Stimulated activated CD4-positive, alpha-beta T cell treated with anti-CD3 and anti-CD28 coated beads, Interleukin-4, amount 100 ng/mL, for 4 hours (primary cell): ENCODE results near the gene SNAPC4.
A peak's percentile ranks its signal among the peaks of the same experiment; 100 is the strongest.
"Not testable (repeated sequence)": the region's sequence is repeated elsewhere in the genome, so short reads cannot be mapped to it uniquely, and the experiment has no call there.

Source experiments
- DNase-seq, 2 experiments: peaks; one replicate each; pipeline ENCODE4 v3.0.0-alpha.2; 2020

Gene SNAPC4

GRCh38 chr9:136405904-136406303 lies 5.9 kb upstream of the SNAPC4 start:
- not testable (repeated sequence) for DNase-seq

- DNase-seq = no peak
Observed at GRCh38 chr9:136405481-136405880, 5.5 kb upstream of the SNAPC4 start.

- DNase-seq = no peak
Observed at GRCh38 chr9:136404801-136405136, 4.8 kb upstream of the SNAPC4 start.

GRCh38 chr9:136403915-136404800 lies 4.2 kb upstream of the SNAPC4 start:
- peak; percentile 40 to 45 for DNase-seq

GRCh38 chr9:136403538-136403914 lies 3.6 kb upstream of the SNAPC4 start:
- DNase-seq = peak; percentile 64 to 86

GRCh38 chr9:136402067-136402466 lies 2.1 kb upstream of the SNAPC4 start:
- DNase-seq = no peak

- DNase-seq = no peak
Observed at GRCh38 chr9:136401173-136401922, 1.4 kb upstream of the SNAPC4 start.

- DNase-seq = peak; percentile 45 to 56
Observed at GRCh38 chr9:136399176-136400037, 563 bp downstream of the SNAPC4 start.

GRCh38 chr9:136398286-136398685 lies 1.7 kb downstream of the SNAPC4 start:
- no peak for DNase-seq

- no peak for DNase-seq
Observed at GRCh38 chr9:136397643-136398042, 2.3 kb downstream of the SNAPC4 start.

GRCh38 chr9:136396219-136396515 lies 3.8 kb downstream of the SNAPC4 start:
- no peak for DNase-seq

GRCh38 chr9:136395345-136396218 lies 4.4 kb downstream of the SNAPC4 start:
- DNase-seq = no peak

- DNase-seq = no peak
Observed at GRCh38 chr9:136395020-136395340, 5.0 kb downstream of the SNAPC4 start.

GRCh38 chr9:136394312-136395019 lies 5.5 kb downstream of the SNAPC4 start:
- no peak for DNase-seq

GRCh38 chr9:136393531-136393930 lies 6.4 kb downstream of the SNAPC4 start:
- no peak for DNase-seq

GRCh38 chr9:136392538-136393449 lies 7.2 kb downstream of the SNAPC4 start:
- no peak for DNase-seq

- no peak for DNase-seq
Observed at GRCh38 chr9:136391737-136392537, 8.0 kb downstream of the SNAPC4 start.

GRCh38 chr9:136389396-136389795 lies 10.6 kb downstream of the SNAPC4 start:
- no peak for DNase-seq

GRCh38 chr9:136387217-136387616 lies 12.8 kb downstream of the SNAPC4 start:
- no peak for DNase-seq

- no peak for DNase-seq
Observed at GRCh38 chr9:136386018-136386417, 14.0 kb downstream of the SNAPC4 start.
